Activated naive CD8-positive, alpha-beta T cell treated with anti-CD3 and anti-CD28 coated beads, Interleukin-2, amount 50 U/mL, for 24 hours (primary cell): ENCODE data around the gene GRB10.

Source experiments
- ATAC-seq: fragments of 150-1000 bp; cut with Tn5 transposase; one replicate; pipeline ENCODE4 v1.10.0; 2021
- DNase-seq: peaks from one replicate; pipeline ENCODE4 v3.0.0; 2021
- H3K27ac Mint-ChIP-seq: one replicate; pipeline ENCODE4 v1.8.0; 2021; ENCODE audit warnings: mild to moderate bottlenecking, mixed read lengths
- H3K27me3 Mint-ChIP-seq: one replicate; pipeline ENCODE4 v1.8.0; 2021; ENCODE audit warnings: mixed read lengths
- H3K36me3 Mint-ChIP-seq: one replicate; pipeline ENCODE4 v1.8.0; 2021; ENCODE audit warnings: low read depth, mixed read lengths
- H3K4me1 Mint-ChIP-seq: one replicate; pipeline ENCODE4 v1.8.0; 2021; ENCODE audit warnings: mixed read lengths
- H3K4me3 Mint-ChIP-seq: one replicate; pipeline ENCODE4 v1.8.0; 2021; ENCODE audit warnings: mild to moderate bottlenecking, moderate library complexity, mixed read lengths
- H3K9me3 Mint-ChIP-seq: one replicate; pipeline ENCODE4 v1.8.0; 2021; ENCODE audit warnings: mixed read lengths

Gene GRB10

GRCh38 chr7:50697748-50698147 lies 84.9 kb downstream of the GRB10 start:
- Mint-ChIP-seq H3K4me1 (peaks cover 6% of the 10 kb centered on the region), H3K9me3 (no peaks in the 10 kb centered on the region), H3K27me3 (peaks cover 4% of the 10 kb centered on the region), H3K36me3 (no peaks in the 10 kb centered on the region), H3K4me3 (no peak overlapping the region), H3K27ac (no peak overlapping the region)
- no peak for DNase-seq
- ATAC-seq, result no peak

GRCh38 chr7:50696810-50697582 lies 85.7 kb downstream of the GRB10 start:
- no peaks in the 10 kb centered on the region for H3K36me3 Mint-ChIP-seq
- peaks cover 6% of the 10 kb centered on the region for H3K4me1 Mint-ChIP-seq
- no peak overlapping the region for H3K27ac Mint-ChIP-seq
- H3K4me3 Mint-ChIP-seq, result no peak overlapping the region
- DNase-seq (no peak), ATAC-seq (no peak)
- H3K27me3 Mint-ChIP-seq, result peaks cover 4% of the 10 kb centered on the region
- no peaks in the 10 kb centered on the region for H3K9me3 Mint-ChIP-seq

- DNase-seq (no peak), ATAC-seq (no peak)
- Mint-ChIP-seq H3K27ac (no peak overlapping the region), H3K4me3 (no peak overlapping the region), H3K4me1 (peaks cover 3% of the 10 kb centered on the region), H3K27me3 (peaks cover 2% of the 10 kb centered on the region), H3K36me3 (no peaks in the 10 kb centered on the region), H3K9me3 (no peaks in the 10 kb centered on the region)
Observed at GRCh38 chr7:50695026-50695425, 87.7 kb downstream of the GRB10 start.

GRCh38 chr7:50693455-50694130 lies 89.1 kb downstream of the GRB10 start:
- H3K27ac Mint-ChIP-seq, result no peak overlapping the region
- no peaks in the 10 kb centered on the region for H3K9me3 Mint-ChIP-seq
- peaks cover 2% of the 10 kb centered on the region for H3K27me3 Mint-ChIP-seq
- no peaks in the 10 kb centered on the region for H3K36me3 Mint-ChIP-seq
- ATAC-seq (no peak), DNase-seq (no peak)
- no peak overlapping the region for H3K4me3 Mint-ChIP-seq
- H3K4me1 Mint-ChIP-seq, result no peaks in the 10 kb centered on the region

GRCh38 chr7:50690541-50691011 lies 92.1 kb downstream of the GRB10 start:
- Mint-ChIP-seq H3K27ac (no peak overlapping the region), H3K9me3 (no peaks in the 10 kb centered on the region), H3K4me1 (no peaks in the 10 kb centered on the region), H3K4me3 (no peak overlapping the region), H3K27me3 (peaks cover 2% of the 10 kb centered on the region), H3K36me3 (no peaks in the 10 kb centered on the region)
- no peak for ATAC-seq
- no peak for DNase-seq

- H3K4me3 Mint-ChIP-seq, result no peak overlapping the region
- no peak overlapping the region for H3K27ac Mint-ChIP-seq
- ATAC-seq (no peak), DNase-seq (no peak)
- no peaks in the 10 kb centered on the region for H3K27me3 Mint-ChIP-seq
- H3K36me3 Mint-ChIP-seq, result no peaks in the 10 kb centered on the region
- H3K9me3 Mint-ChIP-seq, result no peaks in the 10 kb centered on the region
- no peaks in the 10 kb centered on the region for H3K4me1 Mint-ChIP-seq
Observed at GRCh38 chr7:50688226-50688590, 94.5 kb downstream of the GRB10 start.

- no peaks in the 10 kb centered on the region for H3K4me1 Mint-ChIP-seq
Observed at GRCh38 chr7:50687575-50688225, 95.0 kb downstream of the GRB10 start.

GRCh38 chr7:50687096-50687495 lies 95.6 kb downstream of the GRB10 start:
- Mint-ChIP-seq H3K4me1 (no peaks in the 10 kb centered on the region), H3K36me3 (no peaks in the 10 kb centered on the region), H3K27me3 (no peaks in the 10 kb centered on the region), H3K9me3 (no peaks in the 10 kb centered on the region), H3K4me3 (no peak overlapping the region), H3K27ac (no peak overlapping the region)
- no peak for ATAC-seq
- no peak for DNase-seq

More at GRCh38 chr7:50687575-50688225, 95.0 kb downstream of the GRB10 start:
- Mint-ChIP-seq H3K9me3 (no peaks in the 10 kb centered on the region), H3K36me3 (no peaks in the 10 kb centered on the region), H3K4me3 (no peak overlapping the region), H3K27me3 (no peaks in the 10 kb centered on the region), H3K27ac (no peak overlapping the region)
- DNase-seq, result no peak
- no peak for ATAC-seq

GRCh38 chr7:50685135-50686065 lies 97.3 kb downstream of the GRB10 start:
- ATAC-seq (no peak), DNase-seq (no peak)
- no peaks in the 10 kb centered on the region for H3K36me3 Mint-ChIP-seq
- H3K4me3 Mint-ChIP-seq, result no peak overlapping the region
- no peak overlapping the region for H3K27ac Mint-ChIP-seq
- H3K4me1 Mint-ChIP-seq, result no peaks in the 10 kb centered on the region
- no peaks in the 10 kb centered on the region for H3K9me3 Mint-ChIP-seq
- no peaks in the 10 kb centered on the region for H3K27me3 Mint-ChIP-seq

- Mint-ChIP-seq H3K27me3 (no peaks in the 10 kb centered on the region), H3K36me3 (no peaks in the 10 kb centered on the region), H3K27ac (no peak overlapping the region), H3K4me3 (no peak overlapping the region), H3K4me1 (no peaks in the 10 kb centered on the region), H3K9me3 (no peaks in the 10 kb centered on the region)
- ATAC-seq (no peak), DNase-seq (no peak)
Observed at GRCh38 chr7:50684713-50685075, 98.0 kb downstream of the GRB10 start.

GRCh38 chr7:50684011-50684712 lies 98.5 kb downstream of the GRB10 start:
- no peak overlapping the region for H3K4me3 Mint-ChIP-seq
- no peaks in the 10 kb centered on the region for H3K4me1 Mint-ChIP-seq
- H3K9me3 Mint-ChIP-seq, result no peaks in the 10 kb centered on the region
- ATAC-seq (no peak), DNase-seq (no peak)
- H3K27ac Mint-ChIP-seq, result no peak overlapping the region
- H3K36me3 Mint-ChIP-seq, result no peaks in the 10 kb centered on the region
- no peaks in the 10 kb centered on the region for H3K27me3 Mint-ChIP-seq

GRCh38 chr7:50682573-50682972 lies 100.1 kb downstream of the GRB10 start:
- DNase-seq (no peak), ATAC-seq (no peak)
- Mint-ChIP-seq H3K27ac (no peak overlapping the region), H3K4me3 (no peak overlapping the region), H3K4me1 (no peaks in the 10 kb centered on the region), H3K27me3 (no peaks in the 10 kb centered on the region), H3K9me3 (no peaks in the 10 kb centered on the region), H3K36me3 (no peaks in the 10 kb centered on the region)

- ATAC-seq (no peak), DNase-seq (no peak)
- Mint-ChIP-seq H3K36me3 (no peaks in the 10 kb centered on the region), H3K9me3 (no peaks in the 10 kb centered on the region), H3K4me3 (no peak overlapping the region), H3K27ac (no peak overlapping the region), H3K27me3 (no peaks in the 10 kb centered on the region), H3K4me1 (no peaks in the 10 kb centered on the region)
Observed at GRCh38 chr7:50682079-50682478, 100.6 kb downstream of the GRB10 start.
